GM04504 (cell line): ENCODE measurements around the gene EFL1.
"Not testable (repeated sequence)": the region's sequence is repeated elsewhere in the genome, so short reads cannot be mapped to it uniquely, and the experiment has no call there.

ENCODE experiments used
- DNase-seq: peaks from one replicate; pipeline ENCODE4 v3.0.0-alpha.2; 2012; ENCODE audit warnings: low read depth

The EFL1 gene

DNA sequence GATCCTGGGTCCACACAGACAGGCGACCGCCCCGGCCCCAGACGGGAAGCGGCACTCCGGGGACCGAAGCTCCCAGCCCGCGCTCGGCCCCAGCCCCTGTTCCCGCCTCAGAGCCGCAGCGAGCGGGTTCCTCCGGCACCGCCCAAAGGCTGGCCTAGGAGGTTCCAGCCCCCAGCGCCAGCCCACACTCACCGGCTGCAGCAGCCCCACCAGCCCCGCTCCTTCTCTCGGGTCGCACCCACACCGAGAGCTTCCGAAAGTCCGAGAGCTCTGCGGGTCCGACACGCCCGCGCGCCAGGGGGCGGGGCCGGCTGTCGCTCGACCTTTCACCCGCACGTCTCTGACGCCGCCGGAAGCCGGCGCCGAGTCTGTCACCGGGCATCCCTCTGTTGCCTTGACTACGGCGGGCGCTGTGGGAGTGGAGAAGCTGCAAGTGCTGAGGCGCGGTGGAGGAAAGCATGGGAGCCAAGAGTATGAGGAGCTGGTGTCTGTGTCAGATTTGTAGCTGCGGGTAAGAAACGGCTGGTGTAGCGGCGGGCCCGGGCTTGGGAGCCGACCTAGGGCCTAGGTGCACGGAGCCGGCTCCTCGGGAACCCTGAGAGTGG, at the start of gene EFL1, which contains the start of gene SAXO2:
Gene EFL1, minus strand, starts transcription at position 313 of the 605 bp plus-strand sequence. CDS start 956 bp downstream, outside the sequence.
Gene SAXO2, plus strand, starts transcription at position 397 of the 605 bp plus-strand sequence. Its CDS starts 62 bp downstream, at position 459.
- peak; percentile 60 for DNase-seq

DNA sequence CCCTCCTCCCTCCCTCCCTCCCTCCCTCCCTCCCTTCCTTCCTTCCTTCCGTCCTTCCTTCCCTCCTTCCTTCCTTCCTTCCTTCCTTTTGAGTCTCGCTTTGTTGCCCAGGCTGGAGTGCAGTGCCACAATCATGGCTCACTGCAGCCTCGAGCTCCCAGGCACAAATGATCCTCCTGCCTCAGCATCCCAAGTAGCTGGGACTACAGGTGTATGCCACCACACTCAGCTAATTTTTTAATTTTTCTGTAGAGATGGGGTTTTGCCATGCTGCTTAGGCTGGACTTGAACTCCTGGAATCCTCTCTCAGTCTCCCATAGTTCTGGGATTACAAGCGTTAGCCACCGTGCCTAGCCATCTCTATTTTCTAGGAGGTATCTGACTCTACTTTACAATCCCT, 48.8 kb upstream of the EFL1 start:
- DNase-seq = not testable (repeated sequence)

- no peak for DNase-seq
These were observed 47.3 kb upstream of the EFL1 start for GRCh38 chr15:82309802-82310201.

- DNase-seq = no peak
These were observed 45.2 kb upstream of the EFL1 start for GRCh38 chr15:82307714-82308081.

GRCh38 chr15:82306791-82307713, 44.5 kb upstream of the EFL1 start:
- DNase-seq = no peak

DNA sequence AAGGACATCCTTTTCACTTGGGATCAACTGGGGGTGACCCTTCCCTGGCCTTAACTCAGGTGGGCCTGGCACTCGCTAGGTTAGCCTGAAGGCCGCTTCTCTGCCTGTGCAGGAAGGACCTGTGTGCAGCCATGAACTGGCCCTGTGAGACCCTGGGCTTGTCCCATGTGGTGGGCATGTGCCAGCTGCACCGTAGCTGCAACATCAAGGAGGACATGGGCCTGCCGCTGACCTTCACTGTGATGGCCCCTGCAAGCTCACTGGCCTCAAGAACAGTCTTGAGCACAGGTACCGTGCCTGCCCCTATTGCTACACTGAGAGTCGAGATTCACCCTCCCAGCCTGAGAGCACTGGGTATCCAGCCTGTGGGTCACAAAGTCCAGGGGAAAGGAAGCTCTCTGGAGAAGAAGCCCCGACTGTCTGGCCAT, 43.1 kb upstream of the EFL1 start:
- DNase-seq = no peak

DNA sequence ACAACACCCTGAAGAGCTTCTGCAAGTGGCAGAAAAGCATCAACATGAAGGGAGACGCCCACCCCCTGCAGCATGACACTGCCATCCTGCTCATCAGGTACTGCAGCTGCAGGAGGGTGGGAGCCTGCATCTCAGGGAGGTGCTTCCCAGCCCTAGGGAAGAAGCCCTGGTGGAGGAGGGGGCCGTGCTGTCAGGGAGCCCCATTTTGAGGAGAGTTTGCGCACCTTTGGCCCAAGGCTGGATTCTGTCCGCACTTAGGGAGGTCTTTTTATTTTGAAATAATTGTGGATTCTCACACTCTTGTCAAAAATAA, 42.2 kb upstream of the EFL1 start:
- DNase-seq = no peak

DNA sequence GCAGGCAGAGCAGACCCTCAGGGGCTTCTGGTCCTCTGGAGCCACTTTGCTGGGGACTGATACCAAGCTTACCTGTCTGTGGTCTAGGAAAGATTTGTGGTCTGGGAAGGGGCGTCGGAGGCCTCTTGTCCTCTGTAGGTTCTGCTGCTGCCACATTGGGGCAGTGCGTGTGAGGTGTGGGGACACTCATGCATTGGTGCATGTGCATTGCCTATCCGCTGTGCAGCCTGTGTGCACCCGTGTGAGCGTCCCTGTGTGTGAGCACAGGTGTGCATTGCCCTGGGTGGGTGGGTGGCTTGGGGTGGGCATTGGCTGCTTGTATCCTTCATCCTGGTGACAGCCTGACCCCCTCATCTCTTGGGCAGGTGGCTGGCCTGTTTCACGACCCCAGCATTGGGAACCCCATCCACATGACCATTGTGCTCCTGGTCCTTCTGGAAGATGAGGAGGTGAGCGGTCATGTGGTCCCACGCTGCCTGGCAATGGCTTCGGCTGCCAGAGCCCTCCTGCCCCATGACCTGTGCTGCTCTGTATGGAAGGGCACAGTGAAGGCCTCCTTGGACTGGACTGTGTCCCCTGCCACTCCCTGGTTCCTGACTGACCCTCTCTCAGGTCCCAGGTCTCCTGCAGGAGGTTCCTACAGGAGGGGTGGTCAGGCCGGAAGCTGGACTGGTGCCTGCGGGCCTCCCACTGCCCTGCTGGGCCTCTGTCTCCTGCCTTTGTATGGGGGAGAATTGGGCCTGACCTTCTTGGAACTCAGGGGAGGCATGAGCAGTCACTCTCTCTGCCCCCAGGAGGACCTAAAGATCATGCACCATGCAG, 41.6 kb upstream of the EFL1 start:
- DNase-seq = no peak

- DNase-seq = no peak
These were observed 38.9 kb upstream of the EFL1 start for GRCh38 chr15:82301296-82302016.

GRCh38 chr15:82300883-82301282, 38.3 kb upstream of the EFL1 start:
- DNase-seq = no peak

DNA sequence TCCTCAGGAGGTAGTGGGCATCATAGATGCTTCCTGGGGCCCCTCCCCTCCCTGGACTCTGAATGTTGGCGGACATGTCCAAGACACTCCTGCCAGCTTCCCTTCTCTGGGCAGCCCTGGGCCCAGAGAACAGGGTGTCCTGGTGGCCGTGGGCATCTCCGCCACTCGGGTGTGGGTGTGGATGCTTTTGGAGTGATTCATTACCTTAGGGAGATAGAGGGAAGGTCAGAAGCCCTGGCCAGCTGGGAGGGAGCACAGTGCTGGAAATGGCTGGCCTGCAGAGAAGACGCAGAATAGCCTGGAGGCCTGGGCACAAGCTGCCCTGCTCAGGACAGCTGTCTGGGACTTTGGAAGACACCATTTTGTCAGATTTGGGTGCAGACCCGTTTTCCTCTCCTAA, 37.8 kb upstream of the EFL1 start:
- not testable (repeated sequence) for DNase-seq

GRCh38 chr15:82299511-82299914, 37.0 kb upstream of the EFL1 start:
- not testable (repeated sequence) for DNase-seq

DNA sequence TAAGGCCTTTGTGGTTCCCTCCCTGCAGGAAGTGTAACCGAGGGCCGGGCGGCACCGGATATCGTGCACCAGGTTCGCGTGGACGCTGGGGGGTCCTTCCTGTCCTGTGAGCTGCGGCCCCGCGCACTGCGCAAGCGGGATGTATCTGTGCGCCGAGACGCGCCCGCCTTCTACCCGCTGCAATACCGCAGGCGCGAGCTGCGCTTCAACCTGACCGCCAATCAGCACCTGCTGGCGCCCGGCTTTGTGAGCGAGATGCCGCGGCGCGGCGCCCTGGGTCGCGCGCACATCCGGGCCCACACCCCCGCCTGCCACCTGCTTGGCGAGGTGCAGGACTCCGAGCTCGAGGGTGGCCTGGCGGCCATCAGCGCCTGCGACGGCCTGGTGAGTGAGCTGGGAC, 36.0 kb upstream of the EFL1 start:
- no peak for DNase-seq

DNA sequence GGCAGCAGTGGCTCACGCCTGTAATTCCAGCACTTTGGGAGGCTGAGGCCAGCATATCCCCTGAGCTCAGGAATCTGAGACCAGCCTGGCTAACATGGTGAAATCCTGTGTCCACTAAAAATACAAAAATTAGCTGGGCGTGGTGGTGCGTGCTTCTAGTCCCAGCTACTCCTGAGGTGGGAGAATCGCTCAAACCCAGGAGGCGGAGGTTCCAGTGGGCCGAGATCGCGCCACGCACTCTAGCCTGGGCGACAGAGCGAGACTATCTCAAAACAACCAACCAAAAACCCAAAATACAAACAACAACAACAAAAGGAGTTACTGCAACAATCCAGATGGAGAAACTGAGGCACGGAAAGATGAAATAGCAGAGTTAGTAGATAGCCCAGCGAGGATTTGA, 35.5 kb upstream of the EFL1 start:
- DNase-seq = no peak

- no peak for DNase-seq
These were observed 35.0 kb upstream of the EFL1 start for GRCh38 chr15:82297546-82297945.

DNA sequence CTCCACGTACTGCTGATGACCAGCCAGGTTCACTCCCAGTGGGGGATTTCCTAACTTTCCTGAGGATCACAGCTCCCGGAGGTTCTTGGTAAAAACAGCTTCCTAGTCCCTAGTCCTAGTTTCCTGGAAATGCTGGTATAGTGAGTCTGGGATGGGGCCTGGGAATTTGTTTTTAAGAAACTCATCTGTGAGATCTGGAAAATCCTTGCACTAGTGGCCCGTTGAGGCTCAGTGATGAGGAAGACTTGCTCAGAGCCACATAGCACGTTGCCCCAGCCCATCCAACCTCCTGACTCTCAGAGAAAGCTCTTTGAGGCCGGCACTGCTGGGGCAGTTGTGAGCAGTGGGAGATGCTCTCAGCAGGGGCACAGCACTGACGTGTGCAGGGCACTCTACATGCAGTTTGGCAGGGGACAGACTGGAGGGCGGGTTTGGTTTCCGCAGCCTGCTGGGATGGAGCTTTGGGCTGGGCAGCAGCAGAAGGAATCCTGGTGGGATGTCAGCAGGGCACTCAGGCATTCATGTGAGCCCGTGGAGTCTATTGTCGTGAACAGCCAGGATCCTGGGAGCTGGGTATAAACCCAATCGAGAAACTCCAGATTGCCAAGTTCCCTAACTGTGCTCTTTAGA, 31.6 kb upstream of the EFL1 start:
- no peak for DNase-seq

DNA sequence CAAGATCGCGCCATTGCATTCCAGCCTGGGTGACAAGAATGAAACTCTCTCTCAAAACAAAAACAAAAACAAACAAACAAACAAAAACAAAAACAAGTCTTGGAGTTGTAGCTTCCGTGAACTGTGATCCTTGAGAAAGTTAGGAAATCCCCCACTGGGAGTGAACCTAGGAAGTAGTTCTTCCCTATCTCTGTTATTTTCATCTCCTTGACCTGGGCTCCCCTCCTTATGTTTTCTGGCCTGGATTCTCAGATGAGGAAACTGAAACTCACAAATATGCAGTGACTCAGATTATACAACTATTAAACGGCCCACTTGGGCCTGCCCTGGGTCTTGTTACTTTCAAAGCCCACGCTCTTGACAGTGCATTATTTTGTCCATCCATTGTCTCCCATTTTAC, 29.7 kb upstream of the EFL1 start:
- DNase-seq = no peak

GRCh38 chr15:82288202-82288601, 25.7 kb upstream of the EFL1 start:
- DNase-seq = not testable (repeated sequence)

- not testable (repeated sequence) for DNase-seq
These were observed 23.9 kb upstream of the EFL1 start for GRCh38 chr15:82286475-82286874.

- not testable (repeated sequence) for DNase-seq
These were observed 21.8 kb upstream of the EFL1 start for GRCh38 chr15:82284381-82284780.

DNA sequence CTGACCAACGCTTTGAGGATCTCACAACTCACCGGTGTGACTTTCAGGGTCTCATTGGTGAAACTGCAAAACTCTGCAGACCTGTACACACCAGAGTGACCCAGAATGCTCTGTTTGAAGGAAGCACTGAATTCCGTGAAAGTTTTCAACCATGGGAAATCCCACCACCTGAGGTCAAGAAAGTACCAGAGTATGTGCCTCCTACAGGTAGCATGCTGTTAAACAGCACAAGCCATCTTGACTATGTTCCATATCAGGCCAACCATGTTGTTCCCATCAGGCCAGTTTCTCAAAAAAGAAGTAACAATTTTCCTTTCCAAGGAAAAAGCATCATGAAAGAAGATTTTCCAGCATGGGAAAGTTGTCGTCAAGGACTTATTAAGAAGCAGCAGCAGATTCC, 19.9 kb upstream of the EFL1 start:
- DNase-seq = not testable (repeated sequence)
